GM12891 (cell line): ENCODE data around the gene WDR82.

Experiments
- DNase-seq: peaks from one replicate; pipeline ENCODE4 v3.0.0; 2011; ENCODE audit warnings: low spot score; ENCODE audit not compliant: insufficient read length
- FAIRE-seq: peaks from 2 replicates; lab custom pipeline; 2011; peaks lifted over from hg19 to GRCh38; lab: Jason Lieb, UNC
- PAX5 ChIP-seq: IDR thresholded peaks from 2 replicates; pipeline ENCODE4 v1.6.1; 2011; ENCODE audit warnings: low read length, moderate library complexity, mild to moderate bottlenecking; ENCODE audit not compliant: insufficient read depth, severe bottlenecking
- POLR2A ChIP-seq: IDR thresholded peaks from 2 replicates; pipeline ENCODE4 v1.6.1; 2011; ENCODE audit warnings: low read depth, low read length, control low read depth
- POLR2AphosphoS5 ChIP-seq: IDR thresholded peaks from 2 replicates; pipeline ENCODE4 v1.6.1; 2011; ENCODE audit warnings: low read depth, low read length, control low read depth
- POU2F2 ChIP-seq: IDR thresholded peaks from 2 replicates; pipeline ENCODE4 v1.6.1; 2011; ENCODE audit warnings: low read depth, mild to moderate bottlenecking, control low read depth, low read length, moderate library complexity
- SPI1 ChIP-seq: IDR thresholded peaks from 2 replicates; pipeline ENCODE4 v1.6.1; 2011; ENCODE audit warnings: low read depth, low read length, control low read depth
- TAF1 ChIP-seq: IDR thresholded peaks from 2 replicates; pipeline ENCODE4 v1.6.1; 2011; ENCODE audit warnings: low read depth, low read length, control low read depth

WDR82 gene

DNA sequence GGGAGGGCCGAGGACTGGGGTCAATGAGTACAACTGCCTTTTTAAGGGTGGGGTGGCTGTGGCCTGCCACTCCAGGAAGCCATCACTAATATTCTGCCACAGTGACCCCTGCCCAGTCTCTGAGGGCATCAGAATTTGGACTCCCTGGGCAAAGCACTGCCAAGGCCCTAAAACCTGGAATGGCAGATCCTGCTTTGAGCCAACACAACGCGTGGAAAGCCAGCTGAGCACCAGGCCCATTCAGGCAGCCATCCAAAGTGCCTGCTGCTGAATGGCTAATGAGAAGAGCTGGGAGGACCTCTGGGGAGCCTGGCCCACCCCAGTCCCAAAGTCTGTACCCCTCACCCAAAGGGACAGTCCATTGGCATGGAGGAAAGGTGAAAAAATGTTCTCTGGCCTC is 44.5 kb downstream of the WDR82 start:
- FAIRE-seq (no peak), DNase-seq (no peak)
- no peak for TF ChIP-seq TAF1
- no peak for TF ChIP-seq POLR2A
- TF ChIP-seq POLR2AphosphoS5: no peak
- no peak for TF ChIP-seq SPI1
- no peak for TF ChIP-seq PAX5
- TF ChIP-seq POU2F2: no peak

DNA sequence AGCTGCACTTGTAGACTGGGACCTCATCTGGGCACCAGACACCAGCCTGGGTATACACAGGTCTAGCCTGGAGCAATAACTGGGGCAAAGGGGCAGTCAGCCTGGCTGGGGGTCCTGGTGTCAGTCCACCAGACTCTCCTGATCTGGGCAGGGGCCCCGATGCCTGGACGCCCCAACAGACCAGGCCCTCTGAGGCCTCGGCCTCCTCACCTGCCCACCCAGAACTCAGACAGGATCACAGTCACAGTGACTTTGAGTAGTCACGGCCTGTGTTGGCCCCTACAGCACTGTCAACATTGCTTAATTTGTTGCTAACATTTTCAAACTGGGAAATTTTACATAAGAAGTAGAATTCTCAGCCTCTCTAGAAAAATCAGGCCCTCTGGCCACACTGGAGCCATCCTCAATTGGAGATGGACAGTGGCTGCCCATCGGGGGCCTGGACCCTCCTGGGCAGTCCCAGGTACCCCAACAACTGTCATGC is 45.3 kb downstream of the WDR82 start:
- FAIRE-seq: no peak
- no peak for TF ChIP-seq POLR2A
- no peak for TF ChIP-seq POU2F2
- TF ChIP-seq SPI1: no peak
- TF ChIP-seq POLR2AphosphoS5: no peak
- TF ChIP-seq PAX5: no peak
- TF ChIP-seq TAF1: no peak
- DNase-seq: no peak

GRCh38 chr3:52232279-52233107 is 46.0 kb downstream of the WDR82 start:
- no peak for DNase-seq
- FAIRE-seq: no peak
- no peak for TF ChIP-seq TAF1
- TF ChIP-seq POU2F2: no peak
- TF ChIP-seq POLR2AphosphoS5: no peak
- no peak for TF ChIP-seq POLR2A
- TF ChIP-seq SPI1: no peak
- TF ChIP-seq PAX5: no peak

GRCh38 chr3:52231502-52232278 is 46.8 kb downstream of the WDR82 start:
- FAIRE-seq (peak; percentile 96), DNase-seq (peak; percentile 88)
- TF ChIP-seq POU2F2 (no peak), POLR2AphosphoS5 (no peak), PAX5 (no peak), POLR2A (no peak), TAF1 (no peak), SPI1 (no peak)

DNA sequence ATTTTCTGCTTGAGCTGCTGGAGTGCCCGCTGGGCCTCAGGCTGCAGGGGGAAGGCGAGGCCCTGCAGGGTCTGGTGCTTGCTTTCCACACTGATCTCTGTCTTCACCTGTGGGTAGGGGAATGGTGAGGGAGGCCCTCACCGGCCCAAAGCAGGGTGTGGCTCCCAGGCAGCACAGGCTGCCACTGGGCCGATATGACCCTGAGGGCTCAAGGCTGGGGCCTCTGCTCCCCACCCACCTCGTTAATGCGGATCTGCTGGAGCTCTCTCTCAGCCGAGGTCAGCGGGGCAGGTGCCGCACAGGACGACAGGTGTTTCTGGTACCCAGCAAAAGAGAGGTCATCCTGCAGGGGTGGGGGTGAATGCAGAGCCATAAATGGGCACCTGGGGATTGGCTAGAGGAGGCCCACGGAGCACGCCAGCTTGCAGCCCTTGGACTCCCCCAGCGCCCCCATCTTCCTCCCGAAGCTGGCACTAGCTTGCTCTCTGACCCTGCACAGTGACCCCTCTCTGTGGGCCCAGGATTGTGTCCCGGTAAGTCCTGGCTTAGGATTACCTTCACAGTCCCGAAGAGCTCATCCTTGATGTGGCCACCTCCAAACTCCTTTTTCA is 47.5 kb downstream of the WDR82 start:
- FAIRE-seq (no peak), DNase-seq (no peak)
- TF ChIP-seq PAX5: no peak
- no peak for TF ChIP-seq TAF1
- no peak for TF ChIP-seq POLR2A
- TF ChIP-seq POLR2AphosphoS5: no peak
- no peak for TF ChIP-seq SPI1
- TF ChIP-seq POU2F2: no peak

DNA sequence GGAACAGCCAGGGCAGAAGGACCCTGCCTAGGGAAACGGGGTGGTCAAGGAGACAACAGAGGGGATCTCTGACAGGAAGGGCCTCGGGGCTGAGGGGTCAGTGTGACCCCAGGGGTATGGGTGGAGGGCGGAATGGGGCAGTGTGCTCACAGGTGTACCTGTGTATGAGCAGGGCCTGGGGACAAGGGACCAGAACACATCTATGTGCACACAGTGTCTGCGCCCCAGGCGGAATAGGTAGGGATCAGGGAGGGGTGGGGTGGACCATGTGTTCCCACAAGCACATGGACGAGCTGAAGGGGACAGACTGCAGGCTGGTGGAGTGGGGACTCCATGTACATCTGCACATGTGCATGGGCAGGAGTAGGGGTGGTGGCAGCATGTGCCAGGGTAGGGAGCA is 48.0 kb downstream of the WDR82 start:
- TF ChIP-seq TAF1 (no peak), POLR2AphosphoS5 (no peak), PAX5 (no peak), POLR2A (no peak), SPI1 (no peak), POU2F2 (no peak)
- FAIRE-seq: no peak
- DNase-seq: no peak

GRCh38 chr3:52229656-52230055 is 48.8 kb downstream of the WDR82 start:
- no peak for FAIRE-seq
- TF ChIP-seq POLR2AphosphoS5 (no peak), TAF1 (no peak), PAX5 (no peak), SPI1 (no peak), POLR2A (no peak), POU2F2 (no peak)
- DNase-seq: no peak

GRCh38 chr3:52228751-52229291 is 49.6 kb downstream of the WDR82 start:
- TF ChIP-seq PAX5 (no peak), SPI1 (no peak), POLR2AphosphoS5 (no peak), POU2F2 (no peak)

GRCh38 chr3:52228266-52228665 is 50.2 kb downstream of the WDR82 start:
- DNase-seq (no peak), FAIRE-seq (no peak)
- no peak for TF ChIP-seq POLR2A
- no peak for TF ChIP-seq POU2F2
- no peak for TF ChIP-seq SPI1
- no peak for TF ChIP-seq POLR2AphosphoS5
- TF ChIP-seq PAX5: no peak
- TF ChIP-seq TAF1: no peak

More at GRCh38 chr3:52228751-52229291, 49.6 kb downstream of the WDR82 start:
- no peak for FAIRE-seq
- DNase-seq: no peak
